ENCODE results near the gene UPK3BL1.
"Not testable (repeated sequence)": the region's sequence is repeated elsewhere in the genome, so short reads cannot be mapped to it uniquely, and the experiment has no call there.

UPK3BL1 gene

GRCh38 chr7:102613575-102614345, 28.8 kb downstream of the UPK3BL1 start:
- H3K79me2 ChIP-seq (ENCODE audit: control insufficient read depth, insufficient read depth, low read length); H4K8ac ChIP-seq (ENCODE audit: low read depth, low read length); H2BK5ac ChIP-seq (ENCODE audit: low read length); H3K4me2 ChIP-seq (ENCODE audit: low read length); H3K4me1 ChIP-seq (ENCODE audit: control insufficient read depth, low read depth, low read length); H3K56ac ChIP-seq (ENCODE audit: low read length); DNase-seq; H4K5ac ChIP-seq (ENCODE audit: low read length); H3K27ac ChIP-seq (ENCODE audit: low read depth, low read length); H3K9ac ChIP-seq (ENCODE audit: low read length); H3K23ac ChIP-seq (ENCODE audit: low read length); H3K36me3 ChIP-seq (ENCODE audit: control insufficient read depth, insufficient read depth, low read length); H3K4me3 ChIP-seq (ENCODE audit: low read length); H3K4ac ChIP-seq (ENCODE audit: low read depth, low read length); H2AK5ac ChIP-seq (ENCODE audit: low read length); H3K18ac ChIP-seq (ENCODE audit: low read length); H2BK15ac ChIP-seq (replicated peaks; ENCODE audit: low read depth); H2BK120ac ChIP-seq (ENCODE audit: low read depth, low read length); H3K27me3 ChIP-seq (ENCODE audit: insufficient read depth, low read length, poor library complexity); H3K79me1 ChIP-seq (ENCODE audit: low read length): not testable (repeated sequence)
- no CpG with 5 or more reads among the region's 15 CpGs for WGBS (ENCODE audit: extremely low coverage, insufficient coverage, low lambda C conversion rate)

GRCh38 chr7:102611675-102612325, 30.8 kb downstream of the UPK3BL1 start:
- WGBS (ENCODE audit: extremely low coverage, insufficient coverage, low lambda C conversion rate), result no CpG with 5 or more reads among the region's 10 CpGs
- H3K4me3 ChIP-seq (ENCODE audit: low read length); H3K56ac ChIP-seq (ENCODE audit: low read length); H2BK120ac ChIP-seq (ENCODE audit: low read depth, low read length); H4K5ac ChIP-seq (ENCODE audit: low read length); H3K4ac ChIP-seq (ENCODE audit: low read depth, low read length); H3K9ac ChIP-seq (ENCODE audit: low read length); H3K4me1 ChIP-seq (ENCODE audit: control insufficient read depth, low read depth, low read length); H2BK15ac ChIP-seq (replicated peaks; ENCODE audit: low read depth); H3K27ac ChIP-seq (ENCODE audit: low read depth, low read length); H3K79me2 ChIP-seq (ENCODE audit: control insufficient read depth, insufficient read depth, low read length); H4K8ac ChIP-seq (ENCODE audit: low read depth, low read length); H2BK5ac ChIP-seq (ENCODE audit: low read length); H3K27me3 ChIP-seq (ENCODE audit: insufficient read depth, low read length, poor library complexity); H3K4me2 ChIP-seq (ENCODE audit: low read length); H3K18ac ChIP-seq (ENCODE audit: low read length); H3K79me1 ChIP-seq (ENCODE audit: low read length); H2AK5ac ChIP-seq (ENCODE audit: low read length); H3K23ac ChIP-seq (ENCODE audit: low read length); H3K36me3 ChIP-seq (ENCODE audit: control insufficient read depth, insufficient read depth, low read length): not testable (repeated sequence)
- peak; percentile 16 for DNase-seq

DNA sequence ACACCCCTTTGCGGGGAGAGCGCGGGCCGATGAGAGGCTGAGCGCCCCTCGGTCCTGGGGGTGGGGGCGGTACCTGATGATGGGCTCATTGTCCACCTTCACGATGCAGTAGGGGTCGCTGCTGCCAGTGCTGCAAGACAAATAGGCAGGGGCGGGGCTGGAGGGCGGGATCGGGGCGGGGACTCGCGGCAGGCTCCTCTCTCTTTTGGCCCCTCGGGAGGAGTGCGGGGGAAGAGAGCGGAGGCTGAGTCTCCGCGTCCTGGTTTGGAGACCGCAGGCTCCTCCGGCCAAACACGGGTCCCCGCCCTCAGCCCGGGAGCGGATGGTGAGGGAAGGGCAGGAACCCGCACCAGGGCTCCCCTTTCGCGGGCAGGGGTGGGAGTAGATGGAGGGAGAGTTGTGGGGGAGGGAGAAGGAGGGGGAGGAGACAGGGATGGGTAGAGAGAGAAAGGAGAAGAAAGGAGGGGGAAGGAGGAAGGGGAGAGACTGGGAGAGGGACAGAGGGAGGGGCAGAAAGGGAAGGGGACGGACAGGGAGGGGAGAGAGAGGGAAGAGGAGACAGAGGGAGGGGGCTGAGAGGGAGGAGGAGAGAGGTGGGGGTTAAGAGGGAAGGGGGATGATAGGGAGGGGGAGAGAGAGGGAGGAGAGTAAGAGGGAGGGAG, 31.4 kb downstream of the UPK3BL1 start:
- not testable (repeated sequence) for H2BK120ac ChIP-seq (ENCODE audit: low read depth, low read length); H3K56ac ChIP-seq (ENCODE audit: low read length); H3K27ac ChIP-seq (ENCODE audit: low read depth, low read length); H2AK5ac ChIP-seq (ENCODE audit: low read length); H3K4me1 ChIP-seq (ENCODE audit: control insufficient read depth, low read depth, low read length); H3K18ac ChIP-seq (ENCODE audit: low read length); H4K5ac ChIP-seq (ENCODE audit: low read length); H3K4me2 ChIP-seq (ENCODE audit: low read length); H3K36me3 ChIP-seq (ENCODE audit: control insufficient read depth, insufficient read depth, low read length); DNase-seq; H3K23ac ChIP-seq (ENCODE audit: low read length); H3K79me1 ChIP-seq (ENCODE audit: low read length); H3K9ac ChIP-seq (ENCODE audit: low read length); H2BK15ac ChIP-seq (replicated peaks; ENCODE audit: low read depth); H3K27me3 ChIP-seq (ENCODE audit: insufficient read depth, low read length, poor library complexity); H3K4me3 ChIP-seq (ENCODE audit: low read length); H4K8ac ChIP-seq (ENCODE audit: low read depth, low read length); H3K4ac ChIP-seq (ENCODE audit: low read depth, low read length); H3K79me2 ChIP-seq (ENCODE audit: control insufficient read depth, insufficient read depth, low read length); H2BK5ac ChIP-seq (ENCODE audit: low read length)
- no CpG with 5 or more reads among the region's 30 CpGs for WGBS (ENCODE audit: extremely low coverage, insufficient coverage, low lambda C conversion rate)

- not testable (repeated sequence) for H3K18ac ChIP-seq (ENCODE audit: low read length); H2BK15ac ChIP-seq (replicated peaks; ENCODE audit: low read depth); H3K4me1 ChIP-seq (ENCODE audit: control insufficient read depth, low read depth, low read length); H3K4me2 ChIP-seq (ENCODE audit: low read length); H4K5ac ChIP-seq (ENCODE audit: low read length); H2BK120ac ChIP-seq (ENCODE audit: low read depth, low read length); DNase-seq; H3K9ac ChIP-seq (ENCODE audit: low read length); H2AK5ac ChIP-seq (ENCODE audit: low read length); H3K36me3 ChIP-seq (ENCODE audit: control insufficient read depth, insufficient read depth, low read length); H3K23ac ChIP-seq (ENCODE audit: low read length); H3K27ac ChIP-seq (ENCODE audit: low read depth, low read length); H3K56ac ChIP-seq (ENCODE audit: low read length); H3K4me3 ChIP-seq (ENCODE audit: low read length); H3K79me1 ChIP-seq (ENCODE audit: low read length); H3K27me3 ChIP-seq (ENCODE audit: insufficient read depth, low read length, poor library complexity); H4K8ac ChIP-seq (ENCODE audit: low read depth, low read length); H3K4ac ChIP-seq (ENCODE audit: low read depth, low read length); H2BK5ac ChIP-seq (ENCODE audit: low read length); H3K79me2 ChIP-seq (ENCODE audit: control insufficient read depth, insufficient read depth, low read length)
- WGBS (ENCODE audit: extremely low coverage, insufficient coverage, low lambda C conversion rate), result no CpG with 5 or more reads among the region's 7 CpGs
Measured at GRCh38 chr7:102610441-102610840, 32.1 kb downstream of the UPK3BL1 start.

- H4K8ac ChIP-seq (ENCODE audit: low read depth, low read length), result not testable (repeated sequence)
Measured at GRCh38 chr7:102609734-102610133, 32.9 kb downstream of the UPK3BL1 start.

More at GRCh38 chr7:102609734-102610133, 32.9 kb downstream of the UPK3BL1 start:
- not testable (repeated sequence) for H3K27ac ChIP-seq (ENCODE audit: low read depth, low read length); H3K27me3 ChIP-seq (ENCODE audit: insufficient read depth, low read length, poor library complexity); H3K56ac ChIP-seq (ENCODE audit: low read length); H3K4me2 ChIP-seq (ENCODE audit: low read length); H4K5ac ChIP-seq (ENCODE audit: low read length); H3K18ac ChIP-seq (ENCODE audit: low read length); H3K79me1 ChIP-seq (ENCODE audit: low read length); DNase-seq; H3K79me2 ChIP-seq (ENCODE audit: control insufficient read depth, insufficient read depth, low read length); H2BK5ac ChIP-seq (ENCODE audit: low read length); H2AK5ac ChIP-seq (ENCODE audit: low read length); H3K23ac ChIP-seq (ENCODE audit: low read length); H2BK15ac ChIP-seq (replicated peaks; ENCODE audit: low read depth); H3K36me3 ChIP-seq (ENCODE audit: control insufficient read depth, insufficient read depth, low read length); H3K4me3 ChIP-seq (ENCODE audit: low read length); H2BK120ac ChIP-seq (ENCODE audit: low read depth, low read length); H3K4ac ChIP-seq (ENCODE audit: low read depth, low read length); H3K4me1 ChIP-seq (ENCODE audit: control insufficient read depth, low read depth, low read length); H3K9ac ChIP-seq (ENCODE audit: low read length)
- WGBS (ENCODE audit: extremely low coverage, insufficient coverage, low lambda C conversion rate), result no CpG with 5 or more reads among the region's 10 CpGs

Data from mesendoderm (in vitro differentiated cells).